GM19438 (cell line): ENCODE data around the gene RAB9B.

ENCODE experiments used
- ATAC-seq: cut with Tn5 transposase; IDR thresholded peaks from one replicate; pipeline ENCODE4 v1.9.1; 2021; ENCODE audit warnings: low read depth; ENCODE audit not compliant: unreplicated experiment

The RAB9B gene

GRCh38 chrX:103774070-103774642 lies 57.9 kb downstream of the RAB9B start:
- no peak for ATAC-seq

GRCh38 chrX:103773445-103773844 lies 58.6 kb downstream of the RAB9B start:
- ATAC-seq: no peak
